ENCODE data around the gene SLC9A8.

- TF ChIP-seq CTCF (IDR thresholded peaks at IDR 0.05) (peak in 1 of 3 donors; percentile 77), POLR2A (IDR thresholded peaks at IDR 0.05) (no peak)
These were observed 44.2 kb upstream of the SLC9A8 start for GRCh38 chr20:49768204-49769047.
